ENCODE measurements around the gene CLCN4.

Gene CLCN4

GRCh38 chrX:10177601-10178000 is 20.8 kb downstream of the CLCN4 start:
- Histone ChIP-seq H3K36me3 (ENCODE audit: insufficient read depth, low read length) (no peaks in the 10 kb centered on the region), H3K4me3 (ENCODE audit: low read depth, low read length, poor library complexity, severe bottlenecking) (no peak overlapping the region), H3K9me3 (ENCODE audit: low read length) (no peaks in the 10 kb centered on the region), H3K27ac (ENCODE audit: low read depth, low read length, poor library complexity, severe bottlenecking) (no peak overlapping the region), H3K4me1 (ENCODE audit: insufficient read depth, low read length, severe bottlenecking) (no peaks in the 10 kb centered on the region), H3F3A (ENCODE audit: insufficient read depth, low read length) (no peaks in the 10 kb centered on the region), H2AFZ (ENCODE audit: low read length) (no peak overlapping the region), H3K9ac (ENCODE audit: low read length) (no peak overlapping the region), H3K4me2 (ENCODE audit: low read length) (no peak overlapping the region), H3K27me3 (ENCODE audit: insufficient read depth, low read length) (no peaks in the 10 kb centered on the region), H4K20me1 (ENCODE audit: insufficient read depth, low read length) (no peaks in the 10 kb centered on the region), H3K79me2 (ENCODE audit: insufficient read depth, low read length) (no peaks in the 10 kb centered on the region), H3K9me2 (ENCODE audit: low read depth, low read length) (no peaks in the 10 kb centered on the region)
- TF ChIP-seq EZH2 (IDR thresholded peaks at IDR 0.05; ENCODE audit: borderline replicate concordance, low read length) (no peak), CTCF (IDR thresholded peaks at IDR 0.05; ENCODE audit: low read length) (no peak)

- Histone ChIP-seq H4K20me1 (ENCODE audit: insufficient read depth, low read length) (no peaks in the 10 kb centered on the region), H3K27me3 (ENCODE audit: insufficient read depth, low read length) (no peaks in the 10 kb centered on the region), H3K27ac (ENCODE audit: low read depth, low read length, poor library complexity, severe bottlenecking) (no peak overlapping the region), H3K4me3 (ENCODE audit: low read depth, low read length, poor library complexity, severe bottlenecking) (no peak overlapping the region), H3F3A (ENCODE audit: insufficient read depth, low read length) (no peaks in the 10 kb centered on the region), H2AFZ (ENCODE audit: low read length) (no peak overlapping the region), H3K4me1 (ENCODE audit: insufficient read depth, low read length, severe bottlenecking) (no peaks in the 10 kb centered on the region), H3K4me2 (ENCODE audit: low read length) (no peak overlapping the region), H3K79me2 (ENCODE audit: insufficient read depth, low read length) (no peaks in the 10 kb centered on the region), H3K9me3 (ENCODE audit: low read length) (no peaks in the 10 kb centered on the region), H3K9ac (ENCODE audit: low read length) (no peak overlapping the region), H3K36me3 (ENCODE audit: insufficient read depth, low read length) (no peaks in the 10 kb centered on the region), H3K9me2 (ENCODE audit: low read depth, low read length) (no peaks in the 10 kb centered on the region)
- TF ChIP-seq CTCF (IDR thresholded peaks at IDR 0.05; ENCODE audit: low read length), result no peak
- no peak for TF ChIP-seq EZH2 (IDR thresholded peaks at IDR 0.05; ENCODE audit: borderline replicate concordance, low read length)
These were observed 22.2 kb downstream of the CLCN4 start for GRCh38 chrX:10178866-10179463.

- Histone ChIP-seq H3K9me3 (ENCODE audit: low read length) (no peaks in the 10 kb centered on the region), H3F3A (ENCODE audit: insufficient read depth, low read length) (no peaks in the 10 kb centered on the region)
- no peak for TF ChIP-seq CTCF (IDR thresholded peaks at IDR 0.05; ENCODE audit: low read length)
- no peak for TF ChIP-seq EZH2 (IDR thresholded peaks at IDR 0.05; ENCODE audit: borderline replicate concordance, low read length)
These were observed 27.0 kb downstream of the CLCN4 start for GRCh38 chrX:10183760-10184159.

More at GRCh38 chrX:10183760-10184159, 27.0 kb downstream of the CLCN4 start:
- no peak overlapping the region for H3K4me3 ChIP-seq (ENCODE audit: low read depth, low read length, poor library complexity, severe bottlenecking)
- no peaks in the 10 kb centered on the region for H3K27me3 ChIP-seq (ENCODE audit: insufficient read depth, low read length)
- no peaks in the 10 kb centered on the region for H4K20me1 ChIP-seq (ENCODE audit: insufficient read depth, low read length)
- H3K9ac ChIP-seq (ENCODE audit: low read length), result no peak overlapping the region
- no peak overlapping the region for H2AFZ ChIP-seq (ENCODE audit: low read length)
- no peaks in the 10 kb centered on the region for H3K4me1 ChIP-seq (ENCODE audit: insufficient read depth, low read length, severe bottlenecking)
- no peak overlapping the region for H3K27ac ChIP-seq (ENCODE audit: low read depth, low read length, poor library complexity, severe bottlenecking)
- H3K79me2 ChIP-seq (ENCODE audit: insufficient read depth, low read length), result no peaks in the 10 kb centered on the region
- no peak overlapping the region for H3K4me2 ChIP-seq (ENCODE audit: low read length)
- H3K9me2 ChIP-seq (ENCODE audit: low read depth, low read length), result no peaks in the 10 kb centered on the region
- H3K36me3 ChIP-seq (ENCODE audit: insufficient read depth, low read length), result no peaks in the 10 kb centered on the region

Data from OCI-LY1 (cell line).